Uterus (tissue), 4 donors: ENCODE results near the gene PACRG. TPM values are rescaled to one million over a fixed set of nuclear protein-coding genes. Genes with fewer than 3 reads are reported as not detected.

Experiments used
- DNase-seq, 2 donors: peaks; one replicate each; pipeline ENCODE4 v3.0.0-alpha.2; 2019 to 2020
- H3K27ac ChIP-seq, 2 donors: fragments of 200-600 bp; sonication (generic); 1 replicate in 1 of 2; 2 replicates in 1 of 2; pipeline ENCODE4 v1.5.1; 2016 to 2018
- H3K27me3 ChIP-seq, 2 donors: fragments of 200-600 bp; sonication (generic); one replicate each; pipeline ENCODE4 v1.5.1; 2018 to 2019; ENCODE audit warnings: control low read depth in 1 of 2
- H3K36me3 ChIP-seq, 2 donors: fragments of 200-600 bp; sonication (generic); one replicate each; pipeline ENCODE4 v1.5.1; 2019; ENCODE audit warnings: control low read depth in 1 of 2
- H3K4me1 ChIP-seq, 2 donors: fragments of 200-600 bp; sonication (generic); one replicate each; pipeline ENCODE4 v1.5.1; 2018 to 2019; ENCODE audit warnings: control low read depth in 1 of 2
- H3K4me3 ChIP-seq, 2 donors: fragments of 200-600 bp; sonication (generic); 1 replicate in 1 of 2; 2 replicates in 1 of 2; pipeline ENCODE4 v1.5.1; 2018 to 2019; ENCODE audit warnings: mild to moderate bottlenecking in 1 of 2
- H3K9me3 ChIP-seq, 2 donors: fragments of 200-600 bp; sonication (generic); one replicate each; pipeline ENCODE4 v1.5.1; 2019; ENCODE audit warnings: control low read depth in 1 of 2
- POLR2A ChIP-seq, 2 donors: fragments of 450-650 bp; IDR thresholded peaks; one replicate each; pipeline ENCODE4 v1.6.1; 2016; ENCODE audit warnings: antibody characterized with exemption in 2 of 2, mild to moderate bottlenecking in 1 of 2, moderate library complexity in 1 of 2
- intact Hi-C: fragments of 100-400 bp; cut with DNase I; formaldehyde crosslinking; loops from one replicate; pipeline ENCODE4 v1.15.1; 2023; ENCODE audit warnings: low total_unique reads
- total RNA-seq, 4 donors: library from RNA; depleted of rRNA in 3 of 4; stranded (reverse); fragments of >200 nt in 3 of 4; gene quantifications; one replicate each; pipeline versions ENCODE4 v1.1.0 to v1.2.4, GENCODE V29; 2014 to 2023
- TF ChIP-seq, protein P1 (sequence below), 4 experiments: fragments of 200-600 bp in 2 of 4; fragments of 450-650 bp in 2 of 4; sonication (generic) in 2 of 4; IDR thresholded peaks; one replicate each; pipeline ENCODE4 v1.5.1; 2016 to 2019; ENCODE audit warnings: antibody characterized with exemption in 4 of 4, mild to moderate bottlenecking in 2 of 4, moderate library complexity in 1 of 4
- donor health status: DM: yes; HTN: yes; CAD: no.

The PACRG gene
- total RNA-seq, 4 donors from 2014 or later: 4.6 to 12.3 (median 7.5) TPM

DNA sequence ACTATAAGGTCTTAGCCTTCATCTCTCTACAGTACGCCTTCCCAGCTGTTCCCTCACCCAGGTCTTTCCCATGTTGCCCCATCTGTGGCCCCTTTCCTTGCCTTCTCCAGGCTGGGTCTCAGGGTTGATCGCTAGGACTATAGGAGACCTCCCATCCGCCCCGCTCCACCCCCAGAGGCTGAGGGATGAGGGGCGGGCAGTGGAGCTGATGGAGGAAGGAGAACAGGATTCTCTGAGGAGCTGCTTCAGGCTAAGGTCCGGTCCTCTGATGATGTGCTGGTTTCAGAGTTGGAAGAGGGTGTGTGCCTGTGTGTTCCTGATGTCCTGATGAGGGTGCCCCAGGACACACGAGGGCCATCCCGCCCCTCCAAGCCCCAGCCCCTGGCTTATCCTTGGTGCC lies 531.9 kb downstream of the PACRG start:
- DNase-seq: no peak
- TF ChIP-seq, protein P1, sequence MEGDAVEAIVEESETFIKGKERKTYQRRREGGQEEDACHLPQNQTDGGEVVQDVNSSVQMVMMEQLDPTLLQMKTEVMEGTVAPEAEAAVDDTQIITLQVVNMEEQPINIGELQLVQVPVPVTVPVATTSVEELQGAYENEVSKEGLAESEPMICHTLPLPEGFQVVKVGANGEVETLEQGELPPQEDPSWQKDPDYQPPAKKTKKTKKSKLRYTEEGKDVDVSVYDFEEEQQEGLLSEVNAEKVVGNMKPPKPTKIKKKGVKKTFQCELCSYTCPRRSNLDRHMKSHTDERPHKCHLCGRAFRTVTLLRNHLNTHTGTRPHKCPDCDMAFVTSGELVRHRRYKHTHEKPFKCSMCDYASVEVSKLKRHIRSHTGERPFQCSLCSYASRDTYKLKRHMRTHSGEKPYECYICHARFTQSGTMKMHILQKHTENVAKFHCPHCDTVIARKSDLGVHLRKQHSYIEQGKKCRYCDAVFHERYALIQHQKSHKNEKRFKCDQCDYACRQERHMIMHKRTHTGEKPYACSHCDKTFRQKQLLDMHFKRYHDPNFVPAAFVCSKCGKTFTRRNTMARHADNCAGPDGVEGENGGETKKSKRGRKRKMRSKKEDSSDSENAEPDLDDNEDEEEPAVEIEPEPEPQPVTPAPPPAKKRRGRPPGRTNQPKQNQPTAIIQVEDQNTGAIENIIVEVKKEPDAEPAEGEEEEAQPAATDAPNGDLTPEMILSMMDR (IDR thresholded peaks at IDR 0.05): no peak
- TF ChIP-seq POLR2A (IDR thresholded peaks at IDR 0.05): no peak
- intact Hi-C loops: no loop called here
- no peaks in the 10 kb centered on the region for H3K4me1 ChIP-seq
- H3K27ac ChIP-seq: no peak overlapping the region
- H3K4me3 ChIP-seq: no peak overlapping the region
- no peaks in the 10 kb centered on the region for H3K9me3 ChIP-seq
- H3K36me3 ChIP-seq: no peaks in the 10 kb centered on the region
- H3K27me3 ChIP-seq: no peaks in the 10 kb centered on the region

DNA sequence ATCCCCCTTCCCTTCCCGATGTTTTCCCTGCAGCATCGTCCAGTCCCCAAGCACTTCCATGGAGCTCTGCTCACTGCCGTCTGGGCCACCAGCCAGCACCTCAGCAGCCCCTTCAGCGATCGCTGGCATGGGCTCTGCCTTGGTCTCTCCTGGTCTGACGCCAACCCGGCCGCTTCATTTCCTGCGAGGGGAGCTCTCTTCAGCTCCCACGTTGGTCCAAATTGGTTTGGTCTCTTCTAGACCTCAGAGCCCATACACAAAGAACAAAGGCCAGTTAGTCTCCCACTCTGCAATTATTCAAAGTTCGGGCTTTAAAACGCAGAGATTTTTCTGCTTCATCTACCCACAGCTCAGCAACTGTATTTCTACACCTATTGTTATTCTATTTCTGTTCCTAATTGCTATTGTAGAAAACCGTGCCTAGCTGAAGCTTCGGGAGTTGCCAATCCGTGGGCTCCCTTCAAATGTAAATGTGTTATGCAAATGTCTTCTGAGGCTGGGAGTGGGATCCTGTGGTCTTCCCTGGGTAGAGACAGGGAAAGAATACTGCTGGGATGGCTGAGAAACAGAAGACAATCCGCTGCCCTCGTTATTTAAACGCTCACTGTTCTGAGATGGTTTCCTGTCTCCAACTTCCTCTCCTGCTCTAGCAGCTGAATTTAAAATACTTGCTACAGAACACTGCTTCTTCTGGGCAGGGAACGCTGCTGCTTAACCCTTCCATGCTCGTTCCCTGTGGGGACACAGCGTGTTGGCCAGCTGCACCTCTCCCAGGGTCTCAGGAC lies 532.5 kb downstream of the PACRG start:
- no peaks in the 10 kb centered on the region for H3K4me1 ChIP-seq
- no peak overlapping the region for H3K27ac ChIP-seq
- no peaks in the 10 kb centered on the region for H3K9me3 ChIP-seq
- TF ChIP-seq, protein P1 (IDR thresholded peaks at IDR 0.05): no peak
- no peak for TF ChIP-seq POLR2A (IDR thresholded peaks at IDR 0.05)
- DNase-seq: no peak
- H3K27me3 ChIP-seq: no peaks in the 10 kb centered on the region
- no peaks in the 10 kb centered on the region for H3K36me3 ChIP-seq
- H3K4me3 ChIP-seq: no peak overlapping the region
- intact Hi-C loops: no loop called here

DNA sequence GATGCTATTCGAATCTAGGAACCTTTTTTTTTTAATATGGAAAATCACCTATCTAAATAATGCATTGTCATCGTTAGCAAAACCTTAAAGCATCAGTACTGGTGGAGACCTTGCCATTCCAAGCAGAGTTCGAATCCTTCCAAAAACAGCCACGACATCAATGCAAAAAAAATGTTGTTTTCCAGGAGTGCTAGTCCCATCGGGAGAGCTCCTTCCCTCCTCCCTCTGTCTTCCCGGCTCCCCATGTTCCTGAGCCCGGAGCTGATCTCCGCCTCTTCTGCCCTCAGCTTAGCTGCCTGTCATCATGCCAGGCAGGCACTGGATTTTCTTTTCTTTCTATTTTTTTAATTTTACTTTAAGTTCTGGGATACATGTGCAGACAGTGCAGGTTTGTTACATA lies 533.1 kb downstream of the PACRG start:
- Histone ChIP-seq H3K4me3 (no peak overlapping the region), H3K9me3 (no peaks in the 10 kb centered on the region), H3K4me1 (no peaks in the 10 kb centered on the region), H3K27ac (no peak overlapping the region), H3K36me3 (no peaks in the 10 kb centered on the region), H3K27me3 (no peaks in the 10 kb centered on the region)
- no peak for DNase-seq
- no peak for TF ChIP-seq POLR2A (IDR thresholded peaks at IDR 0.05)
- TF ChIP-seq, protein P1 (IDR thresholded peaks at IDR 0.05): no peak
- intact Hi-C loops: no loop called here

DNA sequence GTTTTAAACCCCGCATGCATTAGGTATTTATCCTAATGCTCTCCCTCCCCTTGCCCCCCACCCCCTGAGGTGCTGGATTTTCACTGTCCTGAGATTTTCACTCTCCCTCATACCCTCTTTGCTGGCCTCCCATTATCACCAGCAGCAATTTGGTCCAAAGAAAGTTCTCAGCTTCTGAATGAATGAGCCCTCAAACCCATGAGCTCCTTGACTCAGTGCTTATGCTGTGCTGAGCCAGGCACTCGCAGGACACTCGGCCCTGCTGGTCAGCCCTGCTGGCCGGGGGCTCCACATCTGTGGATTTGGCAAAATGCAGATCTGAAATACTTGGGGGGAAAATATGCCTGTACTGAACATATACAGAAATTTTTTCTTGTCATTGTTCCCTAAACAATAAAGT lies 533.6 kb downstream of the PACRG start:
- no peak overlapping the region for H3K4me3 ChIP-seq
- TF ChIP-seq, protein P1 (IDR thresholded peaks at IDR 0.05): no peak
- TF ChIP-seq POLR2A (IDR thresholded peaks at IDR 0.05): no peak
- no peaks in the 10 kb centered on the region for H3K9me3 ChIP-seq
- no peak for DNase-seq
- H3K27me3 ChIP-seq: no peaks in the 10 kb centered on the region
- H3K36me3 ChIP-seq: no peaks in the 10 kb centered on the region
- no peaks in the 10 kb centered on the region for H3K4me1 ChIP-seq
- intact Hi-C loops: no loop called here
- H3K27ac ChIP-seq: no peak overlapping the region

DNA sequence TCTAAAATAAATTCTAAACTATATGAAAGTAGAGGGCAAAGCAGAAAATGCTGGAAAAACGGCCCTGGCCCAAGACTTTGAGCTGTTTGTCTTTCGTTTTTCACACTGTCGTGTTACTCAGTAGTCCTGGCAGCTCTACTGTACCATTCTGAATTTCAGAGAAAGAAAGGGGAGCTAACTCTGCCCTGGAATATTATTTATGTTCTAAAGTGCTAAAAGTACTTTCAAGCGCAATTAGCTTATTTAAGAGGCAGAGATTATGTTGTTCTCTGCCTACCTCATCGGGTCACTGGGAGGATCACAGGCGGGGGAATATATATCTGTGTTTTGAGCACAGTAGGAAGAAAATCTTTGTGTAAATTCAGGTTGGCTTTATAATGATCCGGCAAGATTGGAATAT lies 534.3 kb downstream of the PACRG start:
- Histone ChIP-seq H3K36me3 (no peaks in the 10 kb centered on the region), H3K9me3 (no peaks in the 10 kb centered on the region), H3K4me3 (no peak overlapping the region), H3K27ac (no peak overlapping the region), H3K4me1 (no peaks in the 10 kb centered on the region), H3K27me3 (no peaks in the 10 kb centered on the region)
- no peak for TF ChIP-seq POLR2A (IDR thresholded peaks at IDR 0.05)
- TF ChIP-seq, protein P1 (IDR thresholded peaks at IDR 0.05): no peak
- DNase-seq: no peak
- intact Hi-C loops: no loop called here
